Endothelial cell (in vitro differentiated cells): ENCODE measurements around the gene SAPCD1. TPM values are rescaled to one million over a fixed set of nuclear protein-coding genes. Genes with fewer than 3 reads are reported as not detected.

ENCODE experiments used
- DNase-seq: peaks from one replicate; pipeline ENCODE4 v3.0.0; 2021; ENCODE audit warnings: low spot score
- H3K27ac Mint-ChIP-seq: one replicate; pipeline ENCODE4 v1.8.0; 2021; ENCODE audit warnings: mixed read lengths, inconsistent platforms; ENCODE audit not compliant: unreplicated experiment
- H3K27me3 Mint-ChIP-seq: one replicate; pipeline ENCODE4 v1.8.0; 2021; ENCODE audit warnings: mild to moderate bottlenecking, moderate library complexity, mixed read lengths, inconsistent platforms; ENCODE audit not compliant: unreplicated experiment
- H3K36me3 Mint-ChIP-seq: one replicate; pipeline ENCODE4 v1.8.0; 2021; ENCODE audit warnings: mild to moderate bottlenecking, low read depth, mixed read lengths, inconsistent platforms; ENCODE audit not compliant: unreplicated experiment
- H3K4me1 Mint-ChIP-seq: one replicate; pipeline ENCODE4 v1.8.0; 2021; ENCODE audit warnings: mild to moderate bottlenecking, mixed read lengths, inconsistent platforms; ENCODE audit not compliant: unreplicated experiment
- H3K4me3 Mint-ChIP-seq: one replicate; pipeline ENCODE4 v1.8.0; 2021; ENCODE audit warnings: mild to moderate bottlenecking, mixed read lengths, inconsistent platforms; ENCODE audit not compliant: unreplicated experiment
- H3K9me3 Mint-ChIP-seq: one replicate; pipeline ENCODE4 v1.8.0; 2021; ENCODE audit warnings: mixed read lengths, inconsistent platforms; ENCODE audit not compliant: unreplicated experiment
- total RNA-seq: library from RNA; stranded (reverse); fragmentation: NEBNext Ultra II Directional; extraction: Animal tissue kit (Norgen Biotek cat#: 25700); gene quantifications from one replicate; pipeline ENCODE4 v1.2.1, GENCODE V29; 2021; ENCODE audit not compliant: unreplicated experiment
- TF ChIP-seq, protein P1 (sequence below): fragments of 200-600 bp; sonication (generic); IDR thresholded peaks from one replicate; pipeline ENCODE4 v1.5.0; 2021; ENCODE audit warnings: antibody characterized with exemption; ENCODE audit not compliant: unreplicated experiment

The SAPCD1 gene
- total RNA-seq, 1 donor from 2014 or later, result 2.4 TPM

DNA sequence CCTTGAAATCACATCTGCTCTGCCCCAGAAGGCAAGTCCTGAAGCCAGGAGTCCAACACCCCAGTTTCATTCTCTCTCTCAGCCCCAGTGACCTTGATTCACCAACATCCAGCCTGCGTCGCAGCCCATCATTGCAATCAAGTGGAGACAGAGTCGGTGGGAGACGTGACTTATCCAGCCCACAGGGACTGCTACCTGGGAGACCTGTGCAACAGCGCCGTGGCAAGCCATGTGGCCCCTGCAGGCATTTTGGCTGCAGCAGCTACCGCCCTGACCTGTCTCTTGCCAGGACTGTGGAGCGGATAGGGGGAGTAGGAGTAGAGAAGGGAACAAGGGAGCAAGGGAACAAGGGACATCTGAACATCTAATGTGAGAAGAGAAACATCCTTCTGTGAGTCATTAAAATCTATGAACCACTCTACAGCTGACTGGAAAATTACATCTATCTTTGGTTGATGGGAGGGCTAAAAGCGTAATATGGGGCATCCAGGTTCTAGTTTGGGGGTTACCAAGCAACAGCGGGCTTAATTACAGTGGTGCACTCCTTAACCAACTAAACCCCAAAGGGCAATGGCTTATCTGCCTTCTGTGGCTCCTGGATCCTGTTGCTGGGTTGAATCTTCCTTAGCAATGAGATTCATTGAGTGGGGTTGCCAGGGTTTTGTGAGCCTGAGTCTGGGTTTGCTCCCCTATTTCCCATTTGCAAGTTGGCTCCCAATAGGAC, 44.8 kb upstream of the SAPCD1 start:
- H3K4me1 Mint-ChIP-seq, result no peaks in the 10 kb centered on the region
- TF ChIP-seq, protein P1, sequence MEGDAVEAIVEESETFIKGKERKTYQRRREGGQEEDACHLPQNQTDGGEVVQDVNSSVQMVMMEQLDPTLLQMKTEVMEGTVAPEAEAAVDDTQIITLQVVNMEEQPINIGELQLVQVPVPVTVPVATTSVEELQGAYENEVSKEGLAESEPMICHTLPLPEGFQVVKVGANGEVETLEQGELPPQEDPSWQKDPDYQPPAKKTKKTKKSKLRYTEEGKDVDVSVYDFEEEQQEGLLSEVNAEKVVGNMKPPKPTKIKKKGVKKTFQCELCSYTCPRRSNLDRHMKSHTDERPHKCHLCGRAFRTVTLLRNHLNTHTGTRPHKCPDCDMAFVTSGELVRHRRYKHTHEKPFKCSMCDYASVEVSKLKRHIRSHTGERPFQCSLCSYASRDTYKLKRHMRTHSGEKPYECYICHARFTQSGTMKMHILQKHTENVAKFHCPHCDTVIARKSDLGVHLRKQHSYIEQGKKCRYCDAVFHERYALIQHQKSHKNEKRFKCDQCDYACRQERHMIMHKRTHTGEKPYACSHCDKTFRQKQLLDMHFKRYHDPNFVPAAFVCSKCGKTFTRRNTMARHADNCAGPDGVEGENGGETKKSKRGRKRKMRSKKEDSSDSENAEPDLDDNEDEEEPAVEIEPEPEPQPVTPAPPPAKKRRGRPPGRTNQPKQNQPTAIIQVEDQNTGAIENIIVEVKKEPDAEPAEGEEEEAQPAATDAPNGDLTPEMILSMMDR, result no peak
- peaks cover 5% of the 10 kb centered on the region for H3K36me3 Mint-ChIP-seq
- no peaks in the 10 kb centered on the region for H3K9me3 Mint-ChIP-seq
- no peak overlapping the region for H3K4me3 Mint-ChIP-seq
- no peak for DNase-seq
- peak overlapping the region; percentile 52 for H3K27ac Mint-ChIP-seq
- H3K27me3 Mint-ChIP-seq, result peaks cover 6% of the 10 kb centered on the region

GRCh38 chr6:31718265-31718664, 44.2 kb upstream of the SAPCD1 start:
- H3K9me3 Mint-ChIP-seq, result no peaks in the 10 kb centered on the region

GRCh38 chr6:31719001-31719400, 43.5 kb upstream of the SAPCD1 start:
- DNase-seq, result no peak
- Mint-ChIP-seq H3K27ac (no peak overlapping the region), H3K4me3 (no peak overlapping the region), H3K27me3 (peaks cover 6% of the 10 kb centered on the region), H3K4me1 (no peaks in the 10 kb centered on the region), H3K9me3 (no peaks in the 10 kb centered on the region), H3K36me3 (peaks cover 5% of the 10 kb centered on the region)
- TF ChIP-seq, protein P1, result no peak

More at GRCh38 chr6:31718265-31718664, 44.2 kb upstream of the SAPCD1 start:
- Mint-ChIP-seq H3K36me3 (peaks cover 5% of the 10 kb centered on the region), H3K27ac (no peak overlapping the region), H3K4me1 (no peaks in the 10 kb centered on the region), H3K4me3 (no peak overlapping the region), H3K27me3 (peaks cover 6% of the 10 kb centered on the region)
- TF ChIP-seq, protein P1, result no peak
- DNase-seq, result no peak

GRCh38 chr6:31720196-31720770, 42.2 kb upstream of the SAPCD1 start:
- no peak for DNase-seq
- TF ChIP-seq, protein P1, result no peak
- Mint-ChIP-seq H3K36me3 (peaks cover 5% of the 10 kb centered on the region), H3K4me3 (no peak overlapping the region), H3K27ac (no peak overlapping the region), H3K9me3 (no peaks in the 10 kb centered on the region), H3K27me3 (peaks cover 6% of the 10 kb centered on the region), H3K4me1 (no peaks in the 10 kb centered on the region)
